PC-3 (cell line): ENCODE data around the gene SLC27A5. TPM values are rescaled to one million over a fixed set of nuclear protein-coding genes. Genes with fewer than 3 reads are reported as not detected.

Experiments
- ATAC-seq: fragments of 200-7000 bp; cut with Tn5 transposase; 2 replicates; pipeline ENCODE4 v1.9.1; 2020; ENCODE audit warnings: mild to moderate bottlenecking, moderate library complexity
- BruUV-seq: library from RNA; stranded (reverse); fragments of 400-500 nt; replicated peaks from 2 replicates; lab custom pipeline; 2021; lab: Mats Ljungman, UMichigan
- CTCF ChIA-PET: fragments of 300-600 bp; sonication (Branson Sonifier 250); formaldehyde crosslinking; loops from one replicate; lab custom pipeline; 2022; ENCODE audit warnings: antibody characterized with exemption; lab: Charles Lee
- POLR2A ChIA-PET: fragments of 300-600 bp; sonication (Branson Sonifier 250); formaldehyde crosslinking; loops from one replicate; lab custom pipeline; 2022; ENCODE audit warnings: antibody characterized with exemption; ENCODE audit not compliant: unreplicated experiment; lab: Charles Lee
- DNase-seq: peaks from one replicate; pipeline ENCODE4 v3.0.0-alpha.2; 2015
- H2AFZ ChIP-seq: fragments of 300-600 bp; sonication (generic); 2 replicates; pipeline ENCODE4 v1.6.0; 2016; ENCODE audit warnings: antibody characterized with exemption, low read length
- H3F3A ChIP-seq: fragments of 300-600 bp; sonication (generic); one replicate; pipeline ENCODE4 v1.6.0; 2017; ENCODE audit warnings: antibody characterized with exemption, low read length, control low read depth, mild to moderate bottlenecking; ENCODE audit not compliant: unreplicated experiment
- H3K27ac ChIP-seq: fragments of 300-600 bp; sonication (generic); 2 replicates; pipeline ENCODE4 v1.5.1; 2016; ENCODE audit warnings: mild to moderate bottlenecking, low read length
- H3K27me3 ChIP-seq: fragments of 300-600 bp; sonication (generic); 2 replicates; pipeline ENCODE4 v1.6.1; 2016; ENCODE audit warnings: low read length, mixed read lengths
- H3K36me3 ChIP-seq: fragments of 300-600 bp; sonication (generic); 2 replicates; pipeline ENCODE4 v1.6.1; 2016; ENCODE audit warnings: low read depth, mixed run types, low read length, mixed read lengths
- H3K4me1 ChIP-seq: fragments of 300-600 bp; sonication (generic); 2 replicates; pipeline ENCODE4 v1.5.1; 2016; ENCODE audit warnings: low read length; ENCODE audit not compliant: insufficient read depth
- H3K4me2 ChIP-seq: fragments of 300-600 bp; sonication (generic); 2 replicates; pipeline ENCODE4 v1.6.0; 2016; ENCODE audit warnings: low read length
- H3K4me3 ChIP-seq: fragments of 300-600 bp; sonication (generic); 2 replicates; pipeline ENCODE4 v1.5.1; 2016; ENCODE audit warnings: mild to moderate bottlenecking, low read length, mixed read lengths
- H3K79me2 ChIP-seq: fragments of 300-600 bp; sonication (generic); 2 replicates; pipeline ENCODE4 v1.6.1; 2017; ENCODE audit warnings: low read length, mixed read lengths
- H3K9ac ChIP-seq: fragments of 300-600 bp; sonication (generic); 2 replicates; pipeline ENCODE4 v1.6.0; 2016; ENCODE audit warnings: mild to moderate bottlenecking, low read length
- H3K9me2 ChIP-seq: fragments of 300-600 bp; sonication (generic); replicated peaks from 2 replicates; pipeline ENCODE4 v1.6.1; 2016; ENCODE audit warnings: mixed run types, low read length, mixed read lengths
- H3K9me3 ChIP-seq: fragments of 300-600 bp; sonication (generic); 2 replicates; pipeline ENCODE4 v1.6.1; 2016; ENCODE audit warnings: low read length, mixed read lengths
- H4K20me1 ChIP-seq: fragments of 300-600 bp; sonication (generic); 2 replicates; pipeline ENCODE4 v1.6.1; 2016; ENCODE audit warnings: low read length, mixed read lengths
- CTCF ChIP-seq: fragments of 300-600 bp; sonication (generic); conservative IDR thresholded peaks from 2 replicates; pipeline ENCODE4 v1.5.1; 2017; ENCODE audit warnings: antibody characterized with exemption, low read depth, mild to moderate bottlenecking, low read length
- EZH2 ChIP-seq: fragments of 300-600 bp; sonication (generic); IDR thresholded peaks from one replicate; pipeline ENCODE4 v1.6.1; 2017; ENCODE audit warnings: antibody characterized with exemption, mild to moderate bottlenecking, low read length; ENCODE audit not compliant: unreplicated experiment
- EZH2phosphoT487 ChIP-seq: fragments of 300-600 bp; sonication (generic); IDR thresholded peaks from 2 replicates; pipeline ENCODE4 v1.6.1; 2018; ENCODE audit warnings: mild to moderate bottlenecking, antibody characterized with exemption, low read length, borderline replicate concordance
- intact Hi-C: fragments of 100-400 bp; cut with micrococcal nuclease; formaldehyde crosslinking; loops from 2 replicates; pipeline ENCODE4 v1.9.0; 2023
- total RNA-seq: library from RNA; depleted of rRNA; stranded (reverse); fragments of >200 nt; gene quantifications from 2 replicates; pipeline ENCODE4 v1.2.3, GENCODE V29; 2014

Gene SLC27A5
- total RNA-seq, 1 experiment from 2014 or later, result 56.2 TPM

GRCh38 chr19:58557221-58558065, 45.7 kb upstream of the SLC27A5 start:
- intact Hi-C loops, result loop anchor here (2.0 kb wide), 1 partner anchor 15 kb away; the partner anchor contains the start of gene MZF1
- no TSS peak for BruUV-seq
- Histone ChIP-seq H3K4me2 (peak overlapping the region; percentile 94), H3K9me2 (no peaks in the 10 kb centered on the region), H3K36me3 (peaks cover 11% of the 10 kb centered on the region), H3K4me1 (peaks cover 50% of the 10 kb centered on the region), H4K20me1 (no peaks in the 10 kb centered on the region), H3F3A (peaks cover 8% of the 10 kb centered on the region), H2AFZ (no peak overlapping the region), H3K27me3 (no peaks in the 10 kb centered on the region), H3K79me2 (peaks cover 33% of the 10 kb centered on the region), H3K27ac (peak overlapping the region; percentile 17; the same call in 1 of the 2 replicates), H3K9ac (peak overlapping the region; percentile 98), H3K4me3 (peak overlapping the region; percentile 95), H3K9me3 (no peaks in the 10 kb centered on the region)
- ATAC-seq (no peak), DNase-seq (no peak)
- POLR2A ChIA-PET, result interaction anchor here (0.9 kb wide), 1 partner anchor 14 kb away, joined by 4 read pairs; the partner anchor contains the start of gene TRIM28
- TF ChIP-seq CTCF (no peak), EZH2phosphoT487 (no peak), EZH2 (no peak)
- CTCF ChIA-PET, result no interaction called here

GRCh38 chr19:58556622-58557220, 44.9 kb upstream of the SLC27A5 start:
- Histone ChIP-seq H3K4me1 (peaks cover 43% of the 10 kb centered on the region), H3K9me3 (no peaks in the 10 kb centered on the region), H4K20me1 (no peaks in the 10 kb centered on the region), H3K9ac (peak overlapping the region; percentile 98), H3K79me2 (peaks cover 33% of the 10 kb centered on the region), H3K4me3 (peak overlapping the region; percentile 95), H2AFZ (no peak overlapping the region), H3K27ac (no peak overlapping the region), H3K36me3 (peaks cover 17% of the 10 kb centered on the region), H3K27me3 (no peaks in the 10 kb centered on the region), H3F3A (peaks cover 8% of the 10 kb centered on the region), H3K4me2 (peak overlapping the region; percentile 94), H3K9me2 (no peaks in the 10 kb centered on the region)
- DNase-seq (no peak), ATAC-seq (no peak)
- intact Hi-C loops, result no loop called here
- TF ChIP-seq EZH2 (no peak), CTCF (no peak), EZH2phosphoT487 (no peak)
- BruUV-seq, result no TSS peak
- ChIA-PET CTCF (no interaction called here), POLR2A (no interaction called here)
